Left ventricle myocardium inferior (tissue), 1 donor: Measurements from ENCODE around the gene TMEM158. TPM values are rescaled to one million over a fixed set of nuclear protein-coding genes. Genes with fewer than 3 reads are reported as not detected.

Source experiments
- DNase-seq: peaks from one replicate; pipeline ENCODE4 v3.0.0-alpha.2; 2020
- H3K27ac ChIP-seq: fragments of 200-600 bp; replicated peaks from 2 replicates; pipeline ENCODE4 v1.8.0; 2021
- H3K27me3 ChIP-seq: fragments of 200-600 bp; 2 replicates; pipeline ENCODE4 v1.8.0; 2021; ENCODE audit warnings: low read depth
- H3K36me3 ChIP-seq: fragments of 200-600 bp; 2 replicates; pipeline ENCODE4 v1.8.0; 2021
- H3K4me1 ChIP-seq: fragments of 200-600 bp; 2 replicates; pipeline ENCODE4 v1.8.0; 2021
- H3K4me3 ChIP-seq: fragments of 200-600 bp; 2 replicates; pipeline ENCODE4 v1.8.0; 2021; ENCODE audit warnings: mild to moderate bottlenecking, moderate library complexity
- H3K9me3 ChIP-seq: fragments of 200-600 bp; replicated peaks from 2 replicates; pipeline ENCODE4 v1.8.0; 2021
- intact Hi-C: fragments of 100-400 bp; cut with micrococcal nuclease; formaldehyde crosslinking; loops from one replicate; pipeline ENCODE4 v1.11.0; 2022
- total RNA-seq: library from RNA; stranded (reverse); fragmentation: NEBNext Ultra II Directional; extraction: Animal tissue kit (Norgen Biotek cat#: 25700); gene quantifications from one replicate; pipeline ENCODE4 v1.2.1, GENCODE V29; 2021
- TF ChIP-seq, protein P1 (sequence below): fragments of 200-600 bp; IDR thresholded peaks from 2 replicates; pipeline ENCODE4 v1.8.0; 2021; ENCODE audit warnings: antibody characterized with exemption, mild to moderate bottlenecking, borderline replicate concordance
- donor health status: DM: no; HTN: yes; CAD: no; lungs with severe emphysema.

The TMEM158 gene
- total RNA-seq, 1 donor from 2014 or later: 0.60 TPM

DNA sequence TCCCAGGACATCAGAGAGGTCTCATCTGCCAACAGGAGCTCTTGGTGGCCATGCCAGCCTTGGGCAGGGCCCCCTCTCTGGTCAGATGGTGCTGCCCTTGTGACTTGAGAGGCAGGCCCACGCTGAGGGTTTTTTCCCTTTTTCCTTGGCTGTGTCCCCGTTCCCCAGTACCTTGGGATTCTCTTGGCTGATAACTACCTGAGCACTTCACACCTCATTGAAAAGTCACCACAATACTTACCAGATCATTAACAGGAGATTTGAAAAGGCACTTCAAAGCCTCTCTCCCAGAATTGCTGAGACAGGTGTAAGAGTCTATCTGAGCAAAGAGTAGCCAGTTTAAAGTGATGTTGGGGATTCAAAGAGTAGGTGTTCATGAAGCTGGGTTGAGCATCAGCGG lies 15.1 kb upstream of the TMEM158 start:
- Histone ChIP-seq H3K27me3 (peaks cover 62% of the 10 kb centered on the region), H3K27ac (no peak overlapping the region), H3K4me1 (no peaks in the 10 kb centered on the region), H3K9me3 (no peaks in the 10 kb centered on the region), H3K4me3 (no peak overlapping the region), H3K36me3 (no peaks in the 10 kb centered on the region)
- DNase-seq: no peak
- intact Hi-C loops: no loop called here
- TF ChIP-seq, protein P1, sequence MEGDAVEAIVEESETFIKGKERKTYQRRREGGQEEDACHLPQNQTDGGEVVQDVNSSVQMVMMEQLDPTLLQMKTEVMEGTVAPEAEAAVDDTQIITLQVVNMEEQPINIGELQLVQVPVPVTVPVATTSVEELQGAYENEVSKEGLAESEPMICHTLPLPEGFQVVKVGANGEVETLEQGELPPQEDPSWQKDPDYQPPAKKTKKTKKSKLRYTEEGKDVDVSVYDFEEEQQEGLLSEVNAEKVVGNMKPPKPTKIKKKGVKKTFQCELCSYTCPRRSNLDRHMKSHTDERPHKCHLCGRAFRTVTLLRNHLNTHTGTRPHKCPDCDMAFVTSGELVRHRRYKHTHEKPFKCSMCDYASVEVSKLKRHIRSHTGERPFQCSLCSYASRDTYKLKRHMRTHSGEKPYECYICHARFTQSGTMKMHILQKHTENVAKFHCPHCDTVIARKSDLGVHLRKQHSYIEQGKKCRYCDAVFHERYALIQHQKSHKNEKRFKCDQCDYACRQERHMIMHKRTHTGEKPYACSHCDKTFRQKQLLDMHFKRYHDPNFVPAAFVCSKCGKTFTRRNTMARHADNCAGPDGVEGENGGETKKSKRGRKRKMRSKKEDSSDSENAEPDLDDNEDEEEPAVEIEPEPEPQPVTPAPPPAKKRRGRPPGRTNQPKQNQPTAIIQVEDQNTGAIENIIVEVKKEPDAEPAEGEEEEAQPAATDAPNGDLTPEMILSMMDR: no peak

DNA sequence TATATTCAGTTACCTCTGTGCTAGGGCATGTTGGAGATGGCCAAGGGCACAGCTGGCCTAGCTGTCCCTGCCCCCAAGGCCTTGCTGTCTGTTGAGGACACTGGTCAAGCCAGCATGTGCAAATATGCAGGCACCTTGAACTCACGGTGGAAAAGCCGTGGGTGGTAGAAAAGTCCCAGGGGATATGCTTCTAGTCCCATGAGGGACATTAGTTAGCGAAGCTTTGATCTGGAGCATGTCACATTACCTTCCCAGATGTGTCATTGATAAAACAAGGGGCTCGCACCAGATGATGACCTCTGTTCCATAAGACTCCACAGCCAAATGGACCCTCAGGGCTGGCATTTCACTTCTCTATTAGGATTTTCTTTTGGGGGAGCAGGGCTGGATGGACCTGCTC lies 14.2 kb upstream of the TMEM158 start:
- intact Hi-C loops: no loop called here
- H3K27me3 ChIP-seq: peaks cover 62% of the 10 kb centered on the region
- no peak overlapping the region for H3K27ac ChIP-seq
- no peaks in the 10 kb centered on the region for H3K4me1 ChIP-seq
- no peak for DNase-seq
- H3K4me3 ChIP-seq: no peak overlapping the region
- no peaks in the 10 kb centered on the region for H3K36me3 ChIP-seq
- no peaks in the 10 kb centered on the region for H3K9me3 ChIP-seq
- TF ChIP-seq, protein P1: no peak

DNA sequence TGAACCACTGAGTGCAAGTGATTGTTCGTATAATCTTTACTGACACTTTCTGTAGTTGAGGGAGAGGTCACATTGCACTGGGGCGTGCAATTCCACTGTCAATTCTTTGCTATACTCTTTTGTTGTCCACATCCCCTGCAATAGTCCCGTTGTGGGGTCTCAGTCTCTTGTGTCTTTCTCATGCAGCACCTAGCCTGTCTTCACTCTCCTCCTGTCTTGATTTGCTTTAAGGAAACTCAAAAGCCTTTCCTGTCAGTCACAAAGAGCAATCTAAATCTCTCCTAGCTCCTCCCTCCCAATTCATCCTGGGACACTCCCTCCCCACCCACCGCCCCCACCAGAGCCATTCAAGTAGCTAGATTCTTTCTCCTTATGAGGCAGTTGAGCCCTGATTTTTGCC lies 13.2 kb upstream of the TMEM158 start:
- intact Hi-C loops: no loop called here
- TF ChIP-seq, protein P1: no peak

DNA sequence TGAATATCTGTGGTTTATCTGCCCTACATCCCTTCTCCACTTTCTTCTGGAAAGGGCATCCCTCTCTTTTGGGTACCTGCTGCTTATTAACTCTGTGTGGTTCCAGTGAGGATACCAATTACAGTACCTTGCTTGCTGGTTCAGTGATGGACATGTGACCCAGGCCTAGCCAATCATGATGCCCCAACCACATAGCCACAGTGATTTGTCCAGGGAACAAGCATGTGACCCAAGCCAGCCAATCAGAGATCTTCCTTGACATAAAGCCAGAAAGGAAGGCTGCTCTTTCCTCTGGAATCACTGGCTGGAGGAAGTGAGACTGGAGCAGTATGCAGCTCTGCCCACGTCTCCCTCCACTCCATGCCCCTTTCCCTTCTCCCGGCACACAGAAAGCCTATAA lies 10.9 kb upstream of the TMEM158 start:
- Histone ChIP-seq H3K36me3 (no peaks in the 10 kb centered on the region), H3K9me3 (no peaks in the 10 kb centered on the region), H3K27ac (no peak overlapping the region), H3K4me1 (no peaks in the 10 kb centered on the region), H3K4me3 (no peak overlapping the region), H3K27me3 (peaks cover 46% of the 10 kb centered on the region)
- TF ChIP-seq, protein P1: no peak
- no peak for DNase-seq
- intact Hi-C loops: no loop called here

More for the DNA sequence above, 13.2 kb upstream of the TMEM158 start:
- H3K4me3 ChIP-seq: no peak overlapping the region
- H3K27me3 ChIP-seq: peaks cover 56% of the 10 kb centered on the region
- no peaks in the 10 kb centered on the region for H3K4me1 ChIP-seq
- no peaks in the 10 kb centered on the region for H3K36me3 ChIP-seq
- no peak for DNase-seq
- no peak overlapping the region for H3K27ac ChIP-seq
- H3K9me3 ChIP-seq: no peaks in the 10 kb centered on the region

DNA sequence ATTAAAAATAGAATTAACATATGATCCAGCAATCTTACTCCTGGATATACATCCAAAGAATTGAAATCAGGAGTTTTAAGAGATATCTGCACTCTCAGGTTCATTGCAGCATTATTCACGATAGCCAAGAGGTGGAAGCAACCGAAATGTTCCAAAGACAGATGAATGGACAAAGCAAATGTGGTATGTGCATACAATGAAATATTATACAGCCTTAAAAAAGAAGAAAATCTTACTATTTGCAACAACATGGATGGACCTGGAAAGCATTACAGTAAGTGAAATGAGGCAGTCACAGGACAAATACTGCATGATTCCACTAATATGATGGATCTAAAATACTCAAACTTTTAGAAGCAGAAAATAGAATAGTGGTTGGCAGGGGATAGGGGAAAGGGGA lies 9.3 kb upstream of the TMEM158 start:
- DNase-seq: no peak
- intact Hi-C loops: no loop called here
- Histone ChIP-seq H3K4me3 (no peak overlapping the region), H3K4me1 (no peaks in the 10 kb centered on the region), H3K27me3 (peaks cover 46% of the 10 kb centered on the region), H3K36me3 (no peaks in the 10 kb centered on the region), H3K27ac (no peak overlapping the region), H3K9me3 (no peaks in the 10 kb centered on the region)
- TF ChIP-seq, protein P1: no peak

DNA sequence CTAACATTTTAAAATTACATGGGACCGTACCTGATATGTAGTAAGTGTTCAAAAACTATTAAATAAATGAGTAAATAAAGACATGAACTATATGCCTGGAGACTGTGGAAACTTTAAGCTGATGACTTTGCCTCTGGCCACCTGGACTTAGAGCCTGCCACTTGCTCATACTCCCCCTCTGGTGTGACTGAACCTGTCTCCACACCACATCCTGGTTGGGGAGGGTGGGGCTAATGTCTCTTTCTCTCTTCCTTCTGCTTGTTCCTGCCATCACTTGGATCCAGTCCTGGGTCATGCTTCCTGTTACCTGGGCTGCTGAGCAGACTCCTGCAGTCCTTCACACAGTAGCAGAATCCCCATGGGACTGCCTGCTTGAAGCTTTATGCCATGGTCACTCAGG lies 8.2 kb upstream of the TMEM158 start:
- intact Hi-C loops: no loop called here
- no peaks in the 10 kb centered on the region for H3K4me1 ChIP-seq
- no peaks in the 10 kb centered on the region for H3K36me3 ChIP-seq
- peaks cover 46% of the 10 kb centered on the region for H3K27me3 ChIP-seq
- TF ChIP-seq, protein P1: no peak
- H3K27ac ChIP-seq: no peak overlapping the region
- DNase-seq: no peak
- H3K4me3 ChIP-seq: no peak overlapping the region
- no peaks in the 10 kb centered on the region for H3K9me3 ChIP-seq
